GM23338 (cell line): ENCODE measurements around the gene FAM110C. TPM values are rescaled to one million over a fixed set of nuclear protein-coding genes. Genes with fewer than 3 reads are reported as not detected.

ENCODE experiments used
- ATAC-seq: fragments of 200-7000 bp; cut with Tn5 transposase; 3 replicates; pipeline ENCODE4 v1.9.1; 2020
- DNase-seq: peaks from one replicate; pipeline ENCODE4 v3.0.0-alpha.2; 2015; ENCODE audit warnings: low spot score
- H2AFZ ChIP-seq: fragments of 200-600 bp; sonication (generic); 2 replicates; pipeline ENCODE4 v1.8.0; 2016; ENCODE audit warnings: antibody characterized with exemption, mild to moderate bottlenecking, moderate library complexity
- H3F3A ChIP-seq: fragments of 200-600 bp; sonication (generic); replicated peaks from 2 replicates; pipeline ENCODE4 v1.8.0; 2017; ENCODE audit warnings: antibody characterized with exemption, mixed run types, low read depth
- H3K27ac ChIP-seq: fragments of 200-600 bp; sonication (generic); 2 replicates; pipeline ENCODE4 v1.6.1; 2016; ENCODE audit warnings: low read depth
- H3K27me3 ChIP-seq: fragments of 200-600 bp; sonication (generic); 2 replicates; pipeline ENCODE4 v1.8.0; 2016; ENCODE audit warnings: mild to moderate bottlenecking, mixed run types, moderate library complexity; ENCODE audit not compliant: insufficient read depth
- H3K36me3 ChIP-seq: fragments of 200-600 bp; sonication (generic); 2 replicates; pipeline ENCODE4 v1.8.0; 2016; ENCODE audit warnings: mild to moderate bottlenecking; ENCODE audit not compliant: insufficient read depth
- H3K4me1 ChIP-seq: fragments of 200-600 bp; sonication (generic); 2 replicates; pipeline ENCODE4 v1.8.0; 2016; ENCODE audit warnings: mild to moderate bottlenecking, moderate library complexity; ENCODE audit not compliant: insufficient read depth
- H3K4me2 ChIP-seq: fragments of 200-600 bp; sonication (generic); 2 replicates; pipeline ENCODE4 v1.7.1; 2017; ENCODE audit warnings: mixed run types
- H3K4me3 ChIP-seq: fragments of 200-600 bp; sonication (generic); 2 replicates; pipeline ENCODE4 v1.6.1; 2016; ENCODE audit warnings: mixed run types
- H3K79me2 ChIP-seq: fragments of 200-600 bp; sonication (generic); replicated peaks from 2 replicates; pipeline ENCODE4 v1.8.0; 2017; ENCODE audit warnings: mild to moderate bottlenecking; ENCODE audit not compliant: insufficient read depth
- H3K9me2 ChIP-seq: fragments of 200-600 bp; sonication (generic); 2 replicates; pipeline ENCODE4 v1.8.0; 2017; ENCODE audit not compliant: insufficient read depth
- H4K20me1 ChIP-seq: fragments of 200-600 bp; sonication (generic); replicated peaks from 2 replicates; pipeline ENCODE4 v1.8.0; 2017; ENCODE audit warnings: mild to moderate bottlenecking; ENCODE audit not compliant: insufficient read depth
- H3K27ac Mint-ChIP-seq: 2 replicates; pipeline ENCODE4 v1.8.0; 2020; ENCODE audit warnings: inconsistent platforms, mild to moderate bottlenecking, moderate library complexity, mixed read lengths
- H3K27me3 Mint-ChIP-seq: 3 replicates; pipeline ENCODE4 v1.8.0; 2022; ENCODE audit warnings: low read depth, mild to moderate bottlenecking, moderate library complexity, mixed read lengths, inconsistent platforms; ENCODE audit not compliant: insufficient read depth, poor library complexity
- H3K36me3 Mint-ChIP-seq: 3 replicates; pipeline ENCODE4 v1.8.0; 2021; ENCODE audit warnings: low read depth, mild to moderate bottlenecking, inconsistent platforms, moderate library complexity, mixed read lengths
- H3K4me1 Mint-ChIP-seq: 3 replicates; pipeline ENCODE4 v1.8.0; 2020; ENCODE audit warnings: mild to moderate bottlenecking, inconsistent platforms, mixed read lengths
- H3K4me3 Mint-ChIP-seq: 3 replicates; pipeline ENCODE4 v1.8.0; 2021; ENCODE audit warnings: moderate library complexity, mild to moderate bottlenecking, inconsistent platforms, mixed read lengths
- H3K9me3 Mint-ChIP-seq: 3 replicates; pipeline ENCODE4 v1.8.0; 2020; ENCODE audit warnings: moderate library complexity, mild to moderate bottlenecking, inconsistent platforms, mixed read lengths
- EZH2 ChIP-seq: fragments of 200-600 bp; sonication (generic); IDR thresholded peaks from one replicate; pipeline ENCODE4 v1.8.0; 2017; ENCODE audit warnings: antibody characterized with exemption, mild to moderate bottlenecking, low read depth; ENCODE audit not compliant: unreplicated experiment
- NANOG ChIP-seq: IDR thresholded peaks from 2 replicates; pipeline ENCODE4 v1.6.1; 2016; ENCODE audit warnings: antibody characterized with exemption, borderline replicate concordance
- POLR2AphosphoS5 ChIP-seq: IDR thresholded peaks from 2 replicates; pipeline ENCODE4 v1.6.1; 2016; ENCODE audit warnings: antibody characterized with exemption, low read depth
- STAT1 ChIP-seq: IDR thresholded peaks from one replicate; pipeline ENCODE4 v1.6.1; 2016; ENCODE audit warnings: antibody characterized with exemption; ENCODE audit not compliant: unreplicated experiment
- polyA plus RNA-seq: library from polyadenylated mRNA; unstranded; fragments of >200 nt; fragmentation: Nextera tagmentation; extraction: Ambion mirVana; gene quantifications from 2 replicates; pipeline ENCODE4 v1.2.1, GENCODE V29; 2016
- total RNA-seq: library from RNA; depleted of rRNA; stranded (reverse); fragments of >200 nt; shearing (Covaris generic); gene quantifications from 2 replicates; pipeline ENCODE4 v1.2.3, GENCODE V29; 2014
- TF ChIP-seq, protein P1 (sequence below), 2 experiments: fragments of 200-600 bp in 1 of 2; sonication (generic) in 1 of 2; conservative IDR thresholded peaks; 2 replicates each; pipeline versions ENCODE4 v1.5.1 to v1.6.1; 2016 to 2017; ENCODE audit warnings: antibody characterized with exemption in 2 of 2, low read depth in 2 of 2, mild to moderate bottlenecking in 2 of 2, moderate library complexity in 1 of 2
- TF ChIP-seq, protein P2 (sequence below): IDR thresholded peaks from one replicate; pipeline ENCODE4 v1.6.1; 2018; ENCODE audit warnings: antibody characterized with exemption; ENCODE audit not compliant: unreplicated experiment

Gene FAM110C
- total and polyA plus RNA-seq, 2 experiments from 2014 or later = 7.9 to 20.9 TPM

DNA sequence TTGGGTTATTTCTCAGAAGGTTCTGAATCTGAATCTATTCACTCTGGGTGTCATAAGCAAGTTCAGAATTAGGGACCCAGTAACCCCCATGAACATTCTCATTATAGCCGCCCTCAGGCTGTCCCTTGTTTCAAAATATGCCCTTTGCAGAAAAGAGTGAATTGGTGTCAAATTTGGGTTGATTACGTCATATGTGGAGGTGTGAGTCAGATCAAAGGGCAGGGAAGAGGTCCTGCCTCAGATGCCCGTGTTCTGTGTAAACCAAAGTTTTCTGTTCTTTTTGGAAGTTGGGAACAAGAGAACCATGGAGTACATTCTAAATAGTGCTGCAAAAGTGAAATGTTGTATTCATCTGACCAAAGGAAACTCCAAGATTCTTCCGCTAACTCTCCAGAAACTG is 5.8 kb downstream of the FAM110C start (continued):
- TF ChIP-seq POLR2AphosphoS5 = no peak
- TF ChIP-seq, protein P1, sequence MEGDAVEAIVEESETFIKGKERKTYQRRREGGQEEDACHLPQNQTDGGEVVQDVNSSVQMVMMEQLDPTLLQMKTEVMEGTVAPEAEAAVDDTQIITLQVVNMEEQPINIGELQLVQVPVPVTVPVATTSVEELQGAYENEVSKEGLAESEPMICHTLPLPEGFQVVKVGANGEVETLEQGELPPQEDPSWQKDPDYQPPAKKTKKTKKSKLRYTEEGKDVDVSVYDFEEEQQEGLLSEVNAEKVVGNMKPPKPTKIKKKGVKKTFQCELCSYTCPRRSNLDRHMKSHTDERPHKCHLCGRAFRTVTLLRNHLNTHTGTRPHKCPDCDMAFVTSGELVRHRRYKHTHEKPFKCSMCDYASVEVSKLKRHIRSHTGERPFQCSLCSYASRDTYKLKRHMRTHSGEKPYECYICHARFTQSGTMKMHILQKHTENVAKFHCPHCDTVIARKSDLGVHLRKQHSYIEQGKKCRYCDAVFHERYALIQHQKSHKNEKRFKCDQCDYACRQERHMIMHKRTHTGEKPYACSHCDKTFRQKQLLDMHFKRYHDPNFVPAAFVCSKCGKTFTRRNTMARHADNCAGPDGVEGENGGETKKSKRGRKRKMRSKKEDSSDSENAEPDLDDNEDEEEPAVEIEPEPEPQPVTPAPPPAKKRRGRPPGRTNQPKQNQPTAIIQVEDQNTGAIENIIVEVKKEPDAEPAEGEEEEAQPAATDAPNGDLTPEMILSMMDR (conservative IDR thresholded peaks at IDR 0.05; ENCODE audit: low read depth in 2 of 2) = no peak

DNA sequence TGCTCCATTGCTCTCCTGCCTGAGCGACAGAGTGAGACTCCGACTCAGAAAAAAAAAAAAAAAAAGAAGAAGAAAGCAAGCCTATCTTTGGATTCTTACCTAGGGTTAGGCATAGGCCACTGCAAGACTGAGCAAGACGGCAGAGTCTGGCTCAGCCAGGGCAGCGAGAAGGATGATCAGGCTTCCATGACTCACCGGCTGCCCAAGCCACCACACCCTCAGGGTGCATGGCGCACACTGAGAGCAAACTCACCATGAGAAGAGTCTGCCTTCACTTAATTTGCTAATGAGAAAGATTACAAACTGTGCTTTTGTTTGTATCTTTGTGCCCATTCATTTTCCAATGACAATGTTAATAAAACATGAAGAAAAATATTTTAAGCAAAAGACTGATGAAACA is 8.2 kb downstream of the FAM110C start:
- no peak overlapping the region for H3K4me3 ChIP-seq
- DNase-seq = no peak
- Mint-ChIP-seq H3K27ac (no peak overlapping the region), H3K4me1 (peaks cover 21% of the 10 kb centered on the region), H3K27me3 (peaks cover 2% of the 10 kb centered on the region), H3K36me3 (peaks cover 51% of the 10 kb centered on the region), H3K9me3 (no peaks in the 10 kb centered on the region), H3K4me3 (no peak overlapping the region)
- peaks cover 3% of the 10 kb centered on the region for H3K79me2 ChIP-seq
- H4K20me1 ChIP-seq = no peaks in the 10 kb centered on the region; the same call in 1 of the 2 replicates
- H3K27me3 ChIP-seq = no peaks in the 10 kb centered on the region
- peak; percentile 84 for ATAC-seq
- TF ChIP-seq POLR2AphosphoS5 = no peak
- no peak for TF ChIP-seq STAT1
- TF ChIP-seq, protein P1 (conservative IDR thresholded peaks at IDR 0.05; ENCODE audit: low read depth in 2 of 2) = no peak
- no peak for TF ChIP-seq NANOG
- H3K36me3 ChIP-seq = peaks cover 20% of the 10 kb centered on the region; the same call in 1 of the 2 replicates
- no peaks in the 10 kb centered on the region for H3F3A ChIP-seq
- no peak overlapping the region for H2AFZ ChIP-seq
- H3K27ac ChIP-seq = no peak overlapping the region
- peaks cover 10% of the 10 kb centered on the region for H3K4me1 ChIP-seq
- H3K4me2 ChIP-seq = no peak overlapping the region
- no peaks in the 10 kb centered on the region for H3K9me2 ChIP-seq

DNA sequence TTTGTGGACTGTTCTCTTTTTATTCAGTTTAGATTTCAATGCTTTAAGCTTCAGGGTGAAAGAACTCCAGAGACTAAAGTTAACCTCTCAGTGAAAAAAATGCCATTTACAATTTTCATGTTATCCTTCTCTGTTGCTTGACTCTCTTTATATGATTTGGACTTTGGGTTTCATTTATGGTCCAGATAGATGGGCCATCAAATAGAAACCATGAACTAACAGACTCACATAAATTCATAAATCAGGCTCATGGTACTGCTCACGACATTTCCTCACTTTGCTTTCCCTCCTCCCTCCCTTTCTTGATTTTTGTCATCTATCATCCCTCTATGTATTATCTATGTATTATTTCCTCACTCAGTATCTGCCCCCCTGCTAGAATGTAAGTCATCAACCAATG is 10.0 kb downstream of the FAM110C start:
- H3K27ac Mint-ChIP-seq = no peak overlapping the region
- no peaks in the 10 kb centered on the region for H3F3A ChIP-seq
- H3K4me1 Mint-ChIP-seq = peaks cover 10% of the 10 kb centered on the region
- H3K27me3 Mint-ChIP-seq = peaks cover 2% of the 10 kb centered on the region
- no peaks in the 10 kb centered on the region for H3K9me2 ChIP-seq
- no peaks in the 10 kb centered on the region; the same call in 1 of the 2 replicates for H4K20me1 ChIP-seq
- no peak overlapping the region for H3K4me2 ChIP-seq
- H3K4me1 ChIP-seq = no peaks in the 10 kb centered on the region
- DNase-seq (no peak), ATAC-seq (no peak)
- no peak overlapping the region for H2AFZ ChIP-seq
- no peak overlapping the region for H3K4me3 ChIP-seq
- no peak overlapping the region for H3K27ac ChIP-seq
- peaks cover 20% of the 10 kb centered on the region; the same call in 1 of the 2 replicates for H3K36me3 ChIP-seq
- no peaks in the 10 kb centered on the region for H3K79me2 ChIP-seq
- peaks cover 36% of the 10 kb centered on the region for H3K36me3 Mint-ChIP-seq
- H3K9me3 Mint-ChIP-seq = no peaks in the 10 kb centered on the region
- no peaks in the 10 kb centered on the region for H3K27me3 ChIP-seq
- no peak overlapping the region for H3K4me3 Mint-ChIP-seq
- TF ChIP-seq EZH2 = no peak
- TF ChIP-seq, protein P2, sequence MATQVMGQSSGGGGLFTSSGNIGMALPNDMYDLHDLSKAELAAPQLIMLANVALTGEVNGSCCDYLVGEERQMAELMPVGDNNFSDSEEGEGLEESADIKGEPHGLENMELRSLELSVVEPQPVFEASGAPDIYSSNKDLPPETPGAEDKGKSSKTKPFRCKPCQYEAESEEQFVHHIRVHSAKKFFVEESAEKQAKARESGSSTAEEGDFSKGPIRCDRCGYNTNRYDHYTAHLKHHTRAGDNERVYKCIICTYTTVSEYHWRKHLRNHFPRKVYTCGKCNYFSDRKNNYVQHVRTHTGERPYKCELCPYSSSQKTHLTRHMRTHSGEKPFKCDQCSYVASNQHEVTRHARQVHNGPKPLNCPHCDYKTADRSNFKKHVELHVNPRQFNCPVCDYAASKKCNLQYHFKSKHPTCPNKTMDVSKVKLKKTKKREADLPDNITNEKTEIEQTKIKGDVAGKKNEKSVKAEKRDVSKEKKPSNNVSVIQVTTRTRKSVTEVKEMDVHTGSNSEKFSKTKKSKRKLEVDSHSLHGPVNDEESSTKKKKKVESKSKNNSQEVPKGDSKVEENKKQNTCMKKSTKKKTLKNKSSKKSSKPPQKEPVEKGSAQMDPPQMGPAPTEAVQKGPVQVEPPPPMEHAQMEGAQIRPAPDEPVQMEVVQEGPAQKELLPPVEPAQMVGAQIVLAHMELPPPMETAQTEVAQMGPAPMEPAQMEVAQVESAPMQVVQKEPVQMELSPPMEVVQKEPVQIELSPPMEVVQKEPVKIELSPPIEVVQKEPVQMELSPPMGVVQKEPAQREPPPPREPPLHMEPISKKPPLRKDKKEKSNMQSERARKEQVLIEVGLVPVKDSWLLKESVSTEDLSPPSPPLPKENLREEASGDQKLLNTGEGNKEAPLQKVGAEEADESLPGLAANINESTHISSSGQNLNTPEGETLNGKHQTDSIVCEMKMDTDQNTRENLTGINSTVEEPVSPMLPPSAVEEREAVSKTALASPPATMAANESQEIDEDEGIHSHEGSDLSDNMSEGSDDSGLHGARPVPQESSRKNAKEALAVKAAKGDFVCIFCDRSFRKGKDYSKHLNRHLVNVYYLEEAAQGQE = no peak
